Thyroid gland (tissue), 4 donors: ENCODE results near the gene KIAA2012. TPM values are rescaled to one million over a fixed set of nuclear protein-coding genes. Genes with fewer than 3 reads are reported as not detected.

Experiments
- DNase-seq, 2 donors: peaks; one replicate each; pipeline ENCODE4 v3.0.0-alpha.2; 2019
- H3K27ac ChIP-seq, 3 donors: fragments of 200-600 bp; sonication (generic); 1 replicate in 2 of 3; 2 replicates in 1 of 3; pipeline ENCODE4 v1.5.1; 2016 to 2019; ENCODE audit warnings: mild to moderate bottlenecking in 1 of 3, moderate library complexity in 1 of 3
- H3K27me3 ChIP-seq: fragments of 200-600 bp; sonication (generic); one replicate; pipeline ENCODE4 v1.5.1; 2019
- H3K36me3 ChIP-seq, 2 donors: fragments of 200-600 bp; sonication (generic); one replicate each; pipeline ENCODE4 v1.5.1; 2016 to 2019
- H3K4me1 ChIP-seq, 2 donors: fragments of 200-600 bp; sonication (generic); one replicate each; pipeline ENCODE4 v1.5.1; 2017 to 2019
- H3K4me3 ChIP-seq, 3 donors: fragments of 200-600 bp; sonication (generic); replicated peaks in 1 of 3; 1 replicate in 2 of 3; 2 replicates in 1 of 3; pipeline ENCODE4 v1.5.1; 2016; ENCODE audit warnings: mild to moderate bottlenecking in 1 of 3
- H3K9me3 ChIP-seq: fragments of 200-600 bp; sonication (generic); one replicate; pipeline ENCODE4 v1.5.1; 2017
- CTCF ChIP-seq, 6 experiments: fragments of 200-600 bp in 3 of 6; fragments of 450-650 bp in 3 of 6; sonication (generic) in 3 of 6; IDR thresholded peaks; one replicate each; pipeline ENCODE4 v1.5.1; 2016 to 2019; ENCODE audit warnings: antibody characterized with exemption in 6 of 6, mild to moderate bottlenecking in 2 of 6, inconsistent platforms in 1 of 6, moderate library complexity in 1 of 6
- POLR2A ChIP-seq, 2 donors: fragments of 450-650 bp; IDR thresholded peaks; one replicate each; pipeline ENCODE4 v1.6.1; 2017; ENCODE audit warnings: antibody characterized with exemption in 2 of 2, mild to moderate bottlenecking in 2 of 2, moderate library complexity in 1 of 2
- whole genome bisulfite sequencing, 2 donors: methylation state at CpG; one replicate each; pipeline ENCODE4 v1.1.5; 2017; 5-methylcytosine and 5-hydroxymethylcytosine counted together
- intact Hi-C: fragments of 100-400 bp; cut with DNase I; formaldehyde crosslinking; loops from one replicate; pipeline ENCODE4 v1.15.1; 2023
- total RNA-seq, 4 donors: library from RNA; depleted of rRNA; stranded (reverse); fragments of >200 nt; gene quantifications; one replicate each; pipeline ENCODE4 v1.2.3, GENCODE V29; 2016

The KIAA2012 gene
- total RNA-seq, 4 donors from 2014 or later, result not detected

- H3K4me1 ChIP-seq, result peaks cover 8 to 20% of the 10 kb centered on the region in 2 donors
- intact Hi-C loops, result no loop called here
- DNase-seq, result no peak
- WGBS, 2 donors, result 93 to 95% methylated on average over 5 of the region's 5 CpGs
- H3K27ac ChIP-seq, result no peak overlapping the region
- H3K27me3 ChIP-seq, result no peaks in the 10 kb centered on the region
- no peak overlapping the region for H3K4me3 ChIP-seq
- no peak for TF ChIP-seq POLR2A (IDR thresholded peaks at IDR 0.05)
- TF ChIP-seq CTCF (IDR thresholded peaks at IDR 0.05), result no peak
- H3K9me3 ChIP-seq, result no peaks in the 10 kb centered on the region
- H3K36me3 ChIP-seq, result no peaks in the 10 kb centered on the region
Observed at GRCh38 chr2:202042444-202042843, 30.6 kb upstream of the KIAA2012 start.

- no peak for DNase-seq
- no peaks in the 10 kb centered on the region for H3K9me3 ChIP-seq
- H3K36me3 ChIP-seq, result no peaks in the 10 kb centered on the region
- H3K27ac ChIP-seq, result no peak overlapping the region
- H3K27me3 ChIP-seq, result no peaks in the 10 kb centered on the region
- no peak overlapping the region for H3K4me3 ChIP-seq
- H3K4me1 ChIP-seq, result peaks cover 8 to 15% of the 10 kb centered on the region in 2 donors
- no peak for TF ChIP-seq POLR2A (IDR thresholded peaks at IDR 0.05)
- TF ChIP-seq CTCF (IDR thresholded peaks at IDR 0.05), result no peak
- 83 to 91% methylated on average over 6 of the region's 6 CpGs for WGBS, 2 donors
- intact Hi-C loops, result no loop called here
Observed at GRCh38 chr2:202043475-202043874, 29.6 kb upstream of the KIAA2012 start.

GRCh38 chr2:202044777-202045176, 28.3 kb upstream of the KIAA2012 start:
- TF ChIP-seq CTCF (IDR thresholded peaks at IDR 0.05), result no peak
- no peak for TF ChIP-seq POLR2A (IDR thresholded peaks at IDR 0.05)
- H3K9me3 ChIP-seq, result no peaks in the 10 kb centered on the region
- H3K27me3 ChIP-seq, result no peaks in the 10 kb centered on the region
- H3K36me3 ChIP-seq, result no peaks in the 10 kb centered on the region
- intact Hi-C loops, result no loop called here
- no peak overlapping the region for H3K4me3 ChIP-seq
- no peak for DNase-seq
- H3K27ac ChIP-seq, result no peak overlapping the region
- peaks cover under 1 to 2% of the 10 kb centered on the region in 2 donors for H3K4me1 ChIP-seq

- Histone ChIP-seq H3K27ac (no peak overlapping the region), H3K4me1 (no peaks in the 10 kb centered on the region), H3K9me3 (no peaks in the 10 kb centered on the region), H3K36me3 (no peaks in the 10 kb centered on the region), H3K4me3 (no peak overlapping the region), H3K27me3 (no peaks in the 10 kb centered on the region)
- intact Hi-C loops, result no loop called here
- WGBS, 2 donors, result 91 to 92% methylated on average over 7 of the region's 7 CpGs
- TF ChIP-seq POLR2A (IDR thresholded peaks at IDR 0.05) (no peak), CTCF (IDR thresholded peaks at IDR 0.05) (no peak)
- DNase-seq, result no peak
Observed at GRCh38 chr2:202046572-202046971, 26.5 kb upstream of the KIAA2012 start.

GRCh38 chr2:202049092-202049728, 23.8 kb upstream of the KIAA2012 start:
- WGBS, 2 donors, result 96 to 97% methylated on average over 2 of the region's 2 CpGs
- Histone ChIP-seq H3K27me3 (no peaks in the 10 kb centered on the region), H3K9me3 (no peaks in the 10 kb centered on the region), H3K4me1 (no peaks in the 10 kb centered on the region), H3K4me3 (no peak overlapping the region), H3K27ac (no peak overlapping the region), H3K36me3 (no peaks in the 10 kb centered on the region)
- intact Hi-C loops, result no loop called here
- TF ChIP-seq POLR2A (IDR thresholded peaks at IDR 0.05), result no peak
- no peak for TF ChIP-seq CTCF (IDR thresholded peaks at IDR 0.05)
- DNase-seq, result no peak
